HG03045 (cell line): ENCODE results near the gene CDH4.

Experiments used
- ATAC-seq: cut with Tn5 transposase; IDR thresholded peaks from one replicate; pipeline ENCODE4 v1.9.1; 2021; ENCODE audit warnings: mild to moderate bottlenecking, moderate library complexity; ENCODE audit not compliant: unreplicated experiment

CDH4 gene

GRCh38 chr20:61786230-61786629 is 534.2 kb downstream of the CDH4 start:
- no peak for ATAC-seq

- ATAC-seq = no peak
These were observed 536.3 kb downstream of the CDH4 start for GRCh38 chr20:61788343-61788742.

DNA sequence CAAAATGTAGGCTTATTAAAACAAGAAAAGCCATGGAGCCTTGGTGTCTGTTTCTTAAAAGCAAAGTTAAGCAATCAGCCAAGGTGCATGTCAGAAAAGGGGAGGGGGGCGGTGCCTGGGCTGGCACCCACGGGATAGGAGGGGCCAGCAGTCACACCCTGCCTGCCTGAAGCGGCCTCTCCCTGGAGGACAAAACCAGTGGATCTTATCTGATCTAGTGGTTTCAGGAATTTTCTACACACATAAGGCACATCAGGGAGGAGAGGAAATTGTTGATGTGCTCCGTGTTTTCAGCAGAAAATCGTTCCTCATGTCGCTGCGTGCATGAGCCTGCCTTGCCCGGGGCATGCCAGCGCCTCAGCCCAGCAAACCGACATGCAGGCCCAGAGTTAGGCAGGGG is 537.3 kb downstream of the CDH4 start:
- no peak for ATAC-seq

DNA sequence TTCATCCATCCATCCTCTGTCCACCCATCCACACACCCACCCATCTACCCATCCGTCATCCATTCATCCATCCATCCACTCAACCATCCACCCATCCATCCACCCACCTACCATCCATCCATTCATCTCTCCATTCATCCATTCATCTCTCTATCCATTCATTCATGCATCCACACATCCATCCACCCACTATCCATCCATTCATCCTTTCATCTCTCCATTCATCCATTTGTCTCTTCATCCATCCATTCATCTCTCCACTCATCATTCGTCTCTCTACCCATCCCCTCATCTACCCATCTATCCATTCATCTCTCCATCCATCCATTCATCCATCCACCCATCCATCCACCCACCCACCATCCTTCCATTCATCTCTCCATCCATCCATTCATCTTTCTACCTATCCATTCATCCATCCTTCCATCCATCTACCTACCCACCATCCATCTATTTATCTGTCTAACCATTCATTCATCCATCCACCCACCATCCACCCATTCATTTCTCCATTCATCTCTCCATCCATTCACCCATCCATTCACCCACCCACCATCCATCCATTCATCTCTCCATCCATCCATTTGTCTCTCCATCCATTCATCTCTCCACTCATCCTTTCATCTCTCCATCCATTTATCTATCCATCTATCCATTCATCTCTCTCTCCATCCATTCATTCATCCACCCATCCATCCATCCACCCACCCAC is 538.2 kb downstream of the CDH4 start:
- ATAC-seq = no peak

- no peak for ATAC-seq
These were observed 539.9 kb downstream of the CDH4 start for GRCh38 chr20:61791995-61792394.

DNA sequence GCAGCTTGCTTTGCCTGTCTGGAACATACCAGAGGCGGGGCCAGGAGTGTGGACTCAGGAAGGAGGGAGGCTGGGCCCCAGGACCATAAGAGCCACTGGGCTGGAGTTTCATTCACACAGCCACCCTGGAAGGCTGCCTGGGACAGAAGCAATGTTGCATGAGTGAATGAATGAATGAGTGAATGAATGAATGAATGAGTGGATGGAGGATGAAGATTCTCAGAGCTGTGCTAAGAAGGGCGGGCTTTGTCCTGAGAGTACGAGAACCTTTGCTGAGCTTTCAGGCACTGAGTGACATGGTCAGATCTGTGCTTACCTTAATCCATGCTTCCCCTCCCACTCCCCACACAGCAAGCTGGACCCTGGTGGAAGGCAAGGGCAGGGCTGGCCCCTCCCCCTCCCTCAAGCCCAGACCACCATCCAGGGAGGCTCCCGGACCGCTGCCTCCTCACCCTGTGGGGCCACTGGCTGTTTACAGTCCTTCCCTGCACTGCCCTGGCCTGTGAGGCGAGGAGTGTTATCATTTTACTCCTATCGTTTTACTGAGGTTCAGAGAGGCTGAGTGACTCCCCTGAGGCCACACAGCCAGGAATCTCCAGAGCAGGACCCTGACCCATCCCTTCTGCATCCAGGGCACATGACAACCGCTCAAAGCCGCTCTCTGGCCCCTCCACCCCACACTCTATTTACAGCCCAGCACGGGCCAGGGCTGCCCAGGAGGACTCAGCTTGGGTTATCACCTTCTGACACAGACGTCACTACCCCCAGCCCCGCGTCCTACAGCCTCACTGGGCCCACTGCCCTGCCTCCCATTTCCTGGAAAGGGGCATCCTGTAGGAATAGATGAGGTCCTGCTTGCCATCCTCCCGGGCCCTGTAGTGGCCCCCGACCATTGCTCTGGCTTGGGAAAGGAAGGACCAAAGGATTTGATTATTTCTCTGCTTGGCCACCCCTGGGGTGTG is 543.9 kb downstream of the CDH4 start:
- ATAC-seq = no peak

GRCh38 chr20:61796738-61797137 is 544.7 kb downstream of the CDH4 start:
- no peak for ATAC-seq

DNA sequence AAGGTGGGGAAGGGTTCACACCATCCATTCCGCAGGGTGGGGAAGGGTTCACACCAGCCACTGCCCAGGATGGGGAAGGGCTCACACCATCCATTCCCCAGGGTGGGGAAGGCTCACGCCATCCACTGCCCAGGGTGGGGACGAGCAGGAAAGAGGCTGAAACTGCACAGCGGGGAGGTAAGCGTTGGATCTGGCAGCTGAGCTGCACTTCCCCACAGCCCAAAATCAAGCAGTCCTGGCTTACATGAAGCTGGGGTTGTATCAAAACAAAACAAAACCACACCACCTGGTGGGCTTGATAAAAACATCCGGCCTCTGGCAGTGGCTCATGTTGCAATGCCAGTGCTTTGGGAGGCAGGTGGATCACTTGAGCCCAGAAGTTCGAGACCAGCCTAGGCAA is 545.1 kb downstream of the CDH4 start:
- ATAC-seq = no peak

GRCh38 chr20:61797971-61798411 is 545.9 kb downstream of the CDH4 start:
- ATAC-seq = no peak

DNA sequence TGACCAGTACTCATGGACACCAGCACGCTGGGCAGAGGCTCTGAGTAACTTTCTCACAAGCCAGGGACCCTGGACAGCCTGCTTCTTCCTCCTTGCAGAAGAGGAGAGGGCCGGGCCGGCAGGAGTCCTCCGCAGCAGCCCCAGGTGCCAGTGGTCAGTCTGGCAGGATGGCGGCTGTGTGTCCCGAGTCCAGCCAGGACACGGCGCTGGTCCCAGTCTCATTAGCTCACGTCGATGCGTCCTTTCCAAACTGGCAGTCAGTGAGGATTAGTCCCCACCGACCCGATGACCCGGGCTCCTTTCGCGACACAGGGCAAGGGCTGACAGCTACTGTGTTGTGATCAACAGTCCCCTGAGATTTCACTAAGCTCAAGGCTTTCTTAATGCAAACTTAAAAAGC is 546.6 kb downstream of the CDH4 start:
- no peak for ATAC-seq

DNA sequence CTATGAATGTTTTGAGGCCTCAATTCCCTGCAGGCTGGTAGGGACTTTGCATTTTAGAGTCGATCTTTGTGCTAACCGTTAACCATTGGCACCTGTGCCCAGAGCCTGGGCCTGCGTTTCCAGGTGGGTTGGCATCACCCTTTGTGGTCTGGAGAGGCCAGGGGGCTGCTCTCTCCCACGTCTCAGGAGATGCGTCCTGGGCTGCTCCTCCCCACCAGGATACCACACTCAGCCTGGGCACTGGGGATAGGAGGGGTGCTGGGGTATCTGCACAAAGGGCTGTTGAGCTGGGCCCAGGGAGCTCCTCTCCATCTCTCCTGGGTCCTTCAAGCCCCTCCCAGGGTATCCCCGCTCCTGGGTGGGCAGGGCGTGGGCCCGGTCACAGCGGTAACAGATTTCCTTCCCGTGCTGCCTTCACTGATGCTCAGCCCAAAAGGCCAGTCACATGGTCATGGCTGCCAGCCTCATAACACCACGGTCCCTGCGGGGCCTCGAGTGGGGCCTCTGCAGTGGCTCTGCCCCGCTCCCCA is 547.4 kb downstream of the CDH4 start:
- ATAC-seq = no peak

GRCh38 chr20:61799928-61800327 is 547.9 kb downstream of the CDH4 start:
- ATAC-seq = no peak

DNA sequence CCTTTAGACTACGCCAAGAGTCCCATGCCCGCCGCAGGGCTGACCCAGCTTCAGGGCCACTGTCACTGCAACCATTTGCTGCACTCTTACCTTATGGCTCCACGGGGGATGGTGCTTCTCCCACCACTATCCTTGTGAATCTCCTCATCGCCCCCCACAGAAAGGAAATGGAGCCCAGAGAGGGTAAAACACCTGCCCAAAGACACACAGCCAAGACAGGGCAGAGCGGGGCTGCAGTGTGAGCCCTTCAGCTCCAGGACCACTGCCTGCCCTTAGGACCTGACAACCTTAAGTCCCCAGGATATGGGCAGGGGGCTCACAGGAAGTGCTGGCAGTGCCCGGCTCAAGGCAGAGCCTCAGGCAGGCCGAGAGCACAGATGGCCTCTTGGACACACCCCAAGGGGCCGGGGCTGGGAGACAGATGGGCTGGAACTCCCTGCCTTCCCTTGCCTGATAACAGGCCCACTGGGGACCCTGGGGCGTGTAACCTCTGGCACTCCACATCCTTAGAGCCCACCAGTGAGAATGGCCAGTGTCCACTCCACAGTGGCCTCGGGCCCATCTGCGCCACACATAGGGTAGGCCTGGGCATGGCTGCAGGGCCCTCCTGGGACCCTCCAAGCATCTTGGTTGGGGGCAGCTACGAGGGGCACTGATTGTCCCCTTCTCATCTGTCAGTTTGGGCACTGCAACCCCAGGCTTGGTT is 548.5 kb downstream of the CDH4 start:
- no peak for ATAC-seq

- no peak for ATAC-seq
These were observed 549.0 kb downstream of the CDH4 start for GRCh38 chr20:61801065-61801360.

GRCh38 chr20:61801428-61801827 is 549.4 kb downstream of the CDH4 start:
- no peak for ATAC-seq

GRCh38 chr20:61801857-61802442 is 549.9 kb downstream of the CDH4 start:
- no peak for ATAC-seq

GRCh38 chr20:61802721-61803311 is 550.8 kb downstream of the CDH4 start:
- ATAC-seq = no peak

GRCh38 chr20:61803416-61803914 is 551.4 kb downstream of the CDH4 start:
- ATAC-seq = no peak

DNA sequence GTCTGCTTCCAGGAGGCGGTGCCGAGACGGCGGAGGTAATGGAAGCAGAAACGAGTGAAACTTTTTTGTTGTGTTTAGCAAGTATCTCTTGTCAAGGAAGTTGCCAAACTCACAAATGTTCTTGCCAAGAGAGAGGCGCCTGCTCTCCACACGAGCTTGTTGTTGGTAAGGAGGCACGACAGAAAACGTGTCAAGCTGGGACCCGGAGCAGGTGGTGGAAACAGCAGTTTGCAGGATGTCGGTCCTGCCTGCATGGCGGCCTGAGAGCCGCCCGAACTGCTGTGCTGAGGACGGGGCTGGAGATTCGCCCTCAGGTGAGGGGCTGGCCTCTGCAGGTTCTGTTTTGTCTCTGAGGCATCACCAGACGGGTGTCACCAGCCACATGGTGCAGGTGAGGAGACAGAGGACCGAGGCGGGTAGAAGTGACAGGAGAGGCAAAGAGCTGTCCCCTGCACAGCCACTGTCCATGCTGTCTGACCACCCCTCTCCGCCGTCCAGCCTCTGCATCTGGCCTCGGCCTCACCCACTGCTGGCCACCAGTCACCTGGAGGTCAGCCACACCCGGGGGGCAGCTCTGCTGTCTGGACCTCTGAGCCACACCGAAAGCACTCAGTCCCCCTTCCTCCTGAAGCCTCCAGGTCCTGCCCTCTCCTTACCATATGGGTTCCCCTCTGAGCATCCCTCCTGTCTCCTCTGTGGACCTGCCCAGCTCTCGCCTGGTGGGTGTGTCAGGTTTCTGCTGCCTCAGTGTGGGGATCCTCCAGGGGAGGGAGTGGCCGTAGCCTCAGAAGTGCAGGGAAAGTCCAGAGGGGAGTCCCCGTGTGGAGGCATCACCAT is 552.1 kb downstream of the CDH4 start:
- no peak for ATAC-seq
